HEK293T (cell line): ENCODE results near the gene SENP5.

Experiments
- BHLHE40 ChIP-seq: fragments of 450-650 bp; IDR thresholded peaks from 2 replicates; pipeline ENCODE4 v1.6.1; 2016; ENCODE audit warnings: mild to moderate bottlenecking, moderate library complexity, borderline replicate concordance
- ELF4 ChIP-seq: fragments of 450-650 bp; IDR thresholded peaks from 2 replicates; pipeline ENCODE4 v1.6.1; 2017; ENCODE audit warnings: antibody characterized with exemption
- FOXA1 ChIP-seq: fragments of 450-650 bp; IDR thresholded peaks from 2 replicates; pipeline ENCODE4 v1.6.1; 2016; ENCODE audit warnings: mild to moderate bottlenecking
- FOXK2 ChIP-seq: fragments of 450-650 bp; IDR thresholded peaks from 2 replicates; pipeline ENCODE4 v1.6.1; 2016; ENCODE audit warnings: mild to moderate bottlenecking
- FOXM1 ChIP-seq: fragments of 450-650 bp; IDR thresholded peaks from 2 replicates; pipeline ENCODE4 v1.6.1; 2017; ENCODE audit warnings: mild to moderate bottlenecking, borderline replicate concordance
- NFRKB ChIP-seq: fragments of 450-650 bp; IDR thresholded peaks from 2 replicates; pipeline ENCODE4 v1.6.1; 2016; ENCODE audit warnings: mild to moderate bottlenecking, moderate library complexity
- SP1 ChIP-seq: fragments of 450-650 bp; IDR thresholded peaks from 2 replicates; pipeline ENCODE4 v1.6.1; 2017
- SUZ12 ChIP-seq: fragments of 450-650 bp; IDR thresholded peaks from 2 replicates; pipeline ENCODE4 v1.6.1; 2016; ENCODE audit warnings: mild to moderate bottlenecking
- TARDBP ChIP-seq: fragments of 450-650 bp; IDR thresholded peaks from 2 replicates; pipeline ENCODE4 v1.6.1; 2016
- TF ChIP-seq, protein P1 (sequence below): fragments of 450-650 bp; IDR thresholded peaks from 2 replicates; pipeline ENCODE4 v1.6.1; 2016

DNA sequence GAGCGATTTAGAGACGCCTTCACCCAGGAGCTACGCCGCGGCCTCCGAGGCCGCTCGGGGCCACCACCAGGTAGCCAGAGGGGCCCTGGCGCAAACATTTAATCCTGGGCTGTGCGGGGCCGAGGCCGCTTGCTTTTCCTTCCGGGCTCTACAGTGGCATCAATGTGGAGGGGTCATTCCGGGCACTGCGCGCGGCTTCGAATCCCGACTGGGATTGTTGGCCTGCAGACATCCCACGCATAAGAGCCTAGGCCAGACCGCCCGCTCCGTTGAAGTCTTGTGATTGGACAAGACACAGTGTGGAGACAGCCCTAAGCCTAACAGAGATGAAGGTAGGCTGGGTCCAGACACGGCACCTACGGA, 75.2 kb downstream of the SENP5 start:
- TF ChIP-seq SUZ12 (no peak), TARDBP (no peak), FOXK2 (no peak), FOXM1 (no peak), SP1 (no peak), FOXA1 (no peak), ELF4 (no peak), NFRKB (no peak), BHLHE40 (no peak)
- TF ChIP-seq, protein P1, sequence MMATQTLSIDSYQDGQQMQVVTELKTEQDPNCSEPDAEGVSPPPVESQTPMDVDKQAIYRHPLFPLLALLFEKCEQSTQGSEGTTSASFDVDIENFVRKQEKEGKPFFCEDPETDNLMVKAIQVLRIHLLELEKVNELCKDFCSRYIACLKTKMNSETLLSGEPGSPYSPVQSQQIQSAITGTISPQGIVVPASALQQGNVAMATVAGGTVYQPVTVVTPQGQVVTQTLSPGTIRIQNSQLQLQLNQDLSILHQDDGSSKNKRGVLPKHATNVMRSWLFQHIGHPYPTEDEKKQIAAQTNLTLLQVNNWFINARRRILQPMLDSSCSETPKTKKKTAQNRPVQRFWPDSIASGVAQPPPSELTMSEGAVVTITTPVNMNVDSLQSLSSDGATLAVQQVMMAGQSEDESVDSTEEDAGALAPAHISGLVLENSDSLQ, result no peak
